BE2C (cell line): ENCODE measurements around the gene ELP6.
A peak's percentile ranks its signal among the peaks of the same experiment; 100 is the strongest.
"Not testable (repeated sequence)": the region's sequence is repeated elsewhere in the genome, so short reads cannot be mapped to it uniquely, and the experiment has no call there.

Experiments
- DNase-seq: peaks from one replicate; pipeline ENCODE4 v3.0.0-alpha.2; 2020
- H3K27me3 ChIP-seq: fragments of 250-450 bp; sonication (Bioruptor Pico); 2 replicates; pipeline ENCODE4 v1.5.1; 2020; ENCODE audit warnings: mild to moderate bottlenecking
- H3K36me3 ChIP-seq: fragments of 250-450 bp; sonication (Bioruptor Pico); 2 replicates; pipeline ENCODE4 v1.5.1; 2020; ENCODE audit warnings: mild to moderate bottlenecking
- H3K4me1 ChIP-seq: fragments of 250-450 bp; sonication (Bioruptor Pico); 2 replicates; pipeline ENCODE4 v1.5.1; 2020
- H3K4me3 ChIP-seq: 2 replicates; pipeline ENCODE4 v1.5.1; 2011; ENCODE audit warnings: low read depth, low read length
- H3K9me3 ChIP-seq: fragments of 250-450 bp; sonication (Bioruptor Pico); 2 replicates; pipeline ENCODE4 v1.5.1; 2020
- CTCF ChIP-seq: IDR thresholded peaks from 2 replicates; pipeline ENCODE4 v1.5.1; 2012; ENCODE audit warnings: mild to moderate bottlenecking, low read depth, low read length

ELP6 gene

DNA sequence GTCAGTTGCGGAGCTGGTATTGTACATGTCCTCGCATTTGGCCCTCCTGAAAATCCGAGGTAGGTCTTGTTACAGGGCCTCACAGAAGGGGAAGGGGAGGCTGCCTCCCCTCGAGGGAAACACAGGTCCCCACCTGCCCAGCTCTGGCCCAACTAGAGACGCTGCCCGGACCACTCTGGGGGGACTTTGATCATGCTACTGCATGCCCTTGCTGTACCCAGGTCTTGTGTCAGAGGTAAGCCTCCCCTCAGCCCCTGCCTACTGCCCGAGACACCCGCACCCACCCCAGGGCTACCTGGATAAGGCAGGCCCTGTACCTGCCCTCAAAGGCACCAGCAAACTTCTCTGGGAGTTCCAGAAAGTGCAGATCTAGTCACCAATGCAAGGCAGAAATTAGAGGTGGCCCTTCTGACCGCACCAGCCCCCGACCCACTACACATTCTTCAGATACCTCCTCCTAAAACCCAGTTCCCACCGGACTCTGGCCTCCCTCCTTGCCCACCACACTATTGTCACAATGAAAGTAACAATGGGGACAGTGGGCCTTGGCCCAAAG, 36.8 kb downstream of the ELP6 start:
- no peaks in the 10 kb centered on the region for H3K27me3 ChIP-seq
- H3K4me3 ChIP-seq: no peak overlapping the region
- DNase-seq: no peak
- TF ChIP-seq CTCF: no peak
- no peaks in the 10 kb centered on the region for H3K9me3 ChIP-seq
- no peaks in the 10 kb centered on the region for H3K36me3 ChIP-seq
- H3K4me1 ChIP-seq: no peaks in the 10 kb centered on the region

GRCh38 chr3:47476330-47476626, 37.2 kb downstream of the ELP6 start:
- no peak for TF ChIP-seq CTCF
- Histone ChIP-seq H3K36me3 (no peaks in the 10 kb centered on the region), H3K4me3 (peak overlapping the region; percentile 84), H3K9me3 (no peaks in the 10 kb centered on the region), H3K27me3 (no peaks in the 10 kb centered on the region), H3K4me1 (no peaks in the 10 kb centered on the region)
- DNase-seq: no peak

- TF ChIP-seq CTCF: peak; percentile 56
- H3K4me3 ChIP-seq: peak within 1 kb of the TSS; percentile 84
- H3K36me3 ChIP-seq: no peaks in the 10 kb centered on the region
- H3K9me3 ChIP-seq: no peaks in the 10 kb centered on the region
- DNase-seq: peak; percentile 83
- H3K4me1 ChIP-seq: no peaks in the 10 kb centered on the region
- H3K27me3 ChIP-seq: no peaks in the 10 kb centered on the region
These were observed 37.8 kb downstream of the ELP6 start, which contains the start of gene SCAP for GRCh38 chr3:47475570-47476329. SCAP (minus strand) TSS chr3:47475941; CDS start chr3:47442993, 32,948 bp downstream.

DNA sequence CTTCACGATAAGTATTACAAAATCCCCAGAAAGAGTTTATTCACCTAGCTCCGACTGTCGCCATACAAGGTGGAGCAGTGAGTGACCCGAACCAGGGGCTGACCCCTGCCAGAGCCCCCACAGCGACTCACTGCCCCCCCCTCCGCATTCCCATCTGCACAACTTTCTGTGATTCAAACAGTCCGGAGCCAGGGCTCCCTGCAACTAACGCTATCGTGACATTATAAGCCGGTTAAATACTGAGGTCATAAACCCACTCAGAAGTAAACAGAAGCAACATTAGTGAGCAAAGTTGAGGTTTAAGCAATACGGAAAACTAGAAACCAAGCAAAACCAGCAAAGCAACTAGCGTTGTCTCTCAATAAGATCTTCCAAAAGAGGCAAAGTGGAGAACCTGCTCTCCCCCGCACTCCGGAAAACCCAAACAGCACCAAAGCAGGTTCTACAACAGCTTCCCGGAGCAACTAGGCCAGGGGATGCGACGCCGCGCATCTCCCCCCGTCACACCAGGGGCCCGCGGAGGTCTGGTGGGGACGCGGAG, 38.4 kb downstream of the ELP6 start:
- no peaks in the 10 kb centered on the region for H3K9me3 ChIP-seq
- no peak for DNase-seq
- no peak for TF ChIP-seq CTCF

GRCh38 chr3:47473391-47473790, 40.1 kb downstream of the ELP6 start:
- Histone ChIP-seq H3K36me3 (no peaks in the 10 kb centered on the region), H3K9me3 (no peaks in the 10 kb centered on the region), H3K27me3 (no peaks in the 10 kb centered on the region), H3K4me1 (no peaks in the 10 kb centered on the region), H3K4me3 (no peak overlapping the region)
- no peak for DNase-seq
- TF ChIP-seq CTCF: no peak

More for the DNA sequence above, 38.4 kb downstream of the ELP6 start:
- H3K4me1 ChIP-seq: no peaks in the 10 kb centered on the region
- H3K27me3 ChIP-seq: no peaks in the 10 kb centered on the region
- H3K36me3 ChIP-seq: no peaks in the 10 kb centered on the region
- peak overlapping the region; percentile 84 for H3K4me3 ChIP-seq

GRCh38 chr3:47469616-47470015, 43.9 kb downstream of the ELP6 start:
- H3K4me1 ChIP-seq: no peaks in the 10 kb centered on the region
- no peaks in the 10 kb centered on the region for H3K9me3 ChIP-seq
- H3K4me3 ChIP-seq: no peak overlapping the region
- no peak for DNase-seq
- TF ChIP-seq CTCF: no peak
- no peaks in the 10 kb centered on the region for H3K27me3 ChIP-seq
- H3K36me3 ChIP-seq: no peaks in the 10 kb centered on the region

- DNase-seq, H3K4me3 ChIP-seq, H3K4me1 ChIP-seq, H3K9me3 ChIP-seq, H3K36me3 ChIP-seq, H3K27me3 ChIP-seq: not testable (repeated sequence)
These were observed 45.2 kb downstream of the ELP6 start for GRCh38 chr3:47468315-47468714.
